Anterior cingulate cortex (tissue), 58 donors: Measurements from ENCODE around the gene XCR1.
A peak's percentile ranks its signal among the peaks of the same experiment; 100 is the strongest.

Experiments used
- DNase-seq, 58 donors: peaks; one replicate each; lab custom pipeline; 2025; lab: John Stamatoyannopoulos, UW

Gene XCR1

GRCh38 chr3:45985532-45986302 is 41.6 kb downstream of the XCR1 start:
- DNase-seq: no peak

GRCh38 chr3:45984331-45985312 is 42.7 kb downstream of the XCR1 start:
- no peak for DNase-seq

DNA sequence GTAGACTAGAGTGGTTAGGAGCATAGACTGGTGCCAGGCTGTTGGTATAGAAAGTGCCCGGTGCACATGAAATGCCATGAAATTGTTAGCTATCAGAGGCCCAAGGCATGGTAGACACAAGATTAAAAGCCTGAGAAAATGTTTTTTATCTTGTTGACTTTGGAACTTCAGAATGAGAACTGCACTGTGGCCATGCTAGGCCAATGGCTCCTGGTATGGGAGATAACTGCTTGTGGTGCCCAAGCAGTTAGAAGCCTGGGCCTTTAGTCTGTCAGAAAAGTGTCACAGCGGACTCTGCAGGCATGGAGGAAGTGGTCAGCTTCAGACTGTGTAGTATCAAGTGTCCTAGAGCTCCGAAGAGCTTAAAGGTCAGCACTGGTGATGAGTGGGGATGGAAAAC is 43.5 kb downstream of the XCR1 start:
- DNase-seq: no peak

GRCh38 chr3:45981346-45982074 is 45.8 kb downstream of the XCR1 start:
- no peak for DNase-seq

GRCh38 chr3:45980819-45981218 is 46.5 kb downstream of the XCR1 start:
- no peak for DNase-seq

- DNase-seq: no peak
These were observed 47.0 kb downstream of the XCR1 start for GRCh38 chr3:45980229-45980813.

GRCh38 chr3:45979378-45979777 is 47.9 kb downstream of the XCR1 start:
- DNase-seq: no peak

DNA sequence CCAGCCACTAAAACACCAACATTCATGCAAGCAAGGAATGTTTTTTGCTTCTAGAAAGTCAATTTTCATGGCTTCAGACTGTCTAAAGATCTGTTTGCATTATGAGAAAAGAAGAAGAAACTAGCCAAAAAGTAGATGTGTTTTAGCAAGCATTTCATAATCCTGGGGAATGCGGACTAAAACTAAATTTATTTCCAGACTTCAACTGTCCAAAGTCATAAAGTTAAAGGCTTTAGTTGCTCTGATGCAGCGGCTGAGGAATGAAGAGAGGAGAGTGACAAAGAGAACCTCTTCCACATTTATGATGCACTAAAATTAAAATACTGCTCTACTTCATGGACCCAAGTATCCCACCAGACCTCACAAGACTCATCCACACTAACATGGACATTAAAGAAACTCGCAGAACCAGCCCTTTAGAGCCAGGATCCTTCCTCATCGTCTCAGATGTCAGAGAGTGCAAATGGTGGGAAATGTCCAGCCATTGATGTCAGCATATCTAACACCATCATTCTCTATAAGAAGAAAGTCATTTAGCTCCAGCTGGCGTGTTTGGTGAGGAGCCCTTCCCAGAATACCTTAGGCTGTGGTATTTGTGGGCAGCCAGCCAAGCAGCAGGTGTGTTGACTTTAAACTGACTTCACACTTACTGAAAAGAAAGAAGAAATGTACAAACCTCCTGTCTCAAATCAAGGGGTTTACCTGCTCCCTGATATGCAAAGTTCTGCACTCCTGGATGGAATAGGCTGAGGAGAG is 49.1 kb downstream of the XCR1 start:
- no peak for DNase-seq

DNA sequence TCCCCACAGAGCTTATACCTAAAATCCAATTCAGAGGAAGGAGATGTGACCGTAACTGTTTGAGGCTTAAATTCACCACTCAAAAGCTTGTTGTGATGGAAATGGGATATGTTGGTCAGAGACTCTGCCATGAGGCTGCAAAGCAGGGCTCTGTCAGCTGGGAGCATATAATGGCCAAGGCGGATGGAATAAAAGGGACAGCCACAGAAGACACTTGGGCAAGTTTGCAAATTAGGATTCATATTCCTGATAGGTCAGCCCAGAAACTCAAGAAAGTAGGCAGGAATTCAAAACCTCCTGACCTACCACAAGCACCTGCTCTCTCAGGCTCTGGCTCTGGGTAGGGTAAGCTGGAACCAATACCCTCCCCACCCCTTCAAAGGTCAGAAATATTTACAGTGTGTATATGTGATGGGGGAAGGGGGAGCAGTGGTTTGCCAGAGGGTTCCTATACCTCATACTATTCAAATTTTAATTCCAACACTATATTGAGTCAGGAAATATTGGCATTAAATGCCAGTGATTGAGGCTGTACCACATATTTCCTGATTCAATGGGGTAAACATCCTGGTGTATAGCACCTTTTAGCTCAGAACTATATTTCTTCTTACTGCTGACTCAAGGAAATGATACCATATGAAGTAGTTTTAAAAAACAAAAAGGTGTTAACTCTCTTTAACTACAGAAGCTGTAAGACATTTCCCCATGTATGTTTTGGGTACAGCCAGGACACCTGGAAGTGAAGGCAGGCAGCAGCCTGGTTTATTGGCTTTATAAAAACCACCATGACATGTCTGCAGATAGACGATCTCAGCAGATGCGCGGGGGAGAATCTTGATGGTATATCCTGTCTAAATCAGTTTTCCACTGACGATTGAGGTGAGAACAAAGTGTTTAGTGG is 50.8 kb downstream of the XCR1 start:
- no peak for DNase-seq

- DNase-seq: no peak
These were observed 51.6 kb downstream of the XCR1 start for GRCh38 chr3:45975686-45976085.

DNA sequence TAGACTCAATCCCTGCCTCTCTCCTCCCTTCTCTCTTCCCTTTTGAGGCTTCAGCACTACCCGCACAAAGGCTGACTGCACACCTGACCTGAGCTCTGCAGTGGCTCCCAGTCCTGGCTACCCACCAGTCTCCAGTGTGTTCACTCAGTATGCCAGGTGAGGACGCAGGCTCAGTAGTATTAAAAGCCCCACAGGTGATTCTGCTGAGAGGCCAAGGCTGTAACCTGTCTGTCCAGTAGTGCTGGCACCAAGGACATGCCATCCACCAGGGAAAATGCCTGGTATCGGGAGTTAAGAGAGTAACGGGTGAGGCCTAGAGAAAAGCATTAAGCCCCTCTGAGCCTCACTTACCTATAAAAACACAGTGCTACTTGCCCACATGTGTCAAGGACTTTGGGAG is 52.6 kb downstream of the XCR1 start:
- no peak for DNase-seq

DNA sequence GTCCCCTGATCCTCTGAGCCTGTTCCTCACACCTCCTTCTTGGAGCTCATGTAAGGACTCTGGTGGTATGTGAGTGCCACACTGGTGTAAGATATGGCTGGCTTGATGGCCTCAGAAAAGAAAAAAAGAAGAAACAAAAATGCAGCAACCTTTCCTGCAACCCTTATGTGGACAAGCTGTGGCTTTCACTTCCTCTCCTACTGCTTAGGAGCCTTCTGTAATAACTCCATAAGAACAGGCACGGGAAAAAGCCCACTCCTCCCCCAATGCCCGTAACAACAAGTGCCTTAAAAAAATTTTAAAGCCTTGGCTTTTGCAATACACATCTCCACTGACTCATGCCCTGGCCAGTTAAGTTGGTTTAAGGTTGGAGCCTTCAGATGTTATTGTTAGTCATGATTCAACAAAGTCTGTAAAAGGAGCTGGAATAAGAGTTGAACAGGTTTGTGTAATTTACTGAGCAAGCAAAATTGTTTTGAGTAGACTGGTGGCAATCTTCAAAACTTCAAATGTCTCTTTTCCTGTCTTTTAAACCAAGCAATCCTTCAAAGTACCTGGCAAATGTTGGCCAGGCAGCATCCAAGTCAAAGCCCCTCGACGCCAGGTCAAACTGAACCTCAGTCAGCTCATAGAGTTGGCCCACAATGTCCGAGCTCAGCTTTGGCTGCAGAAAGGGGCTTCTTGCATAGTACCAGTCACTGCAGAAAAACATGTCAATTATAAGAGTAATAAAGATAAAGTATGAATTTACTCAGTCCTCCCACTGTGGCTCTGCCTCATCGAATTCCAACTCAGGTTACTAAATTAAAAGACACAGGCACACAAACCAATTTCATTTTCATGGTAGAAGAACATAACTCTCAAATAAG is 54.5 kb downstream of the XCR1 start:
- DNase-seq: peak in 3 of 58 donors; percentile 11 to 15 (median 11)

GRCh38 chr3:45969953-45970352 is 57.3 kb downstream of the XCR1 start:
- no peak for DNase-seq

GRCh38 chr3:45969116-45969515 is 58.2 kb downstream of the XCR1 start:
- no peak for DNase-seq

GRCh38 chr3:45968706-45969105 is 58.6 kb downstream of the XCR1 start:
- no peak for DNase-seq

GRCh38 chr3:45968149-45968548 is 59.1 kb downstream of the XCR1 start:
- DNase-seq: no peak

GRCh38 chr3:45967724-45968123 is 59.6 kb downstream of the XCR1 start:
- peak in 1 of 58 donors; percentile 18 for DNase-seq
